GM23338 (cell line): Measurements from ENCODE around the gene KDSR. TPM values are rescaled to one million over a fixed set of nuclear protein-coding genes. Genes with fewer than 3 reads are reported as not detected.

ENCODE experiments used
- ATAC-seq: fragments of 200-7000 bp; cut with Tn5 transposase; 3 replicates; pipeline ENCODE4 v1.9.1; 2020
- DNase-seq: peaks from one replicate; pipeline ENCODE4 v3.0.0-alpha.2; 2015; ENCODE audit warnings: low spot score
- H2AFZ ChIP-seq: fragments of 200-600 bp; sonication (generic); 2 replicates; pipeline ENCODE4 v1.8.0; 2016; ENCODE audit warnings: antibody characterized with exemption, mild to moderate bottlenecking, moderate library complexity
- H3F3A ChIP-seq: fragments of 200-600 bp; sonication (generic); replicated peaks from 2 replicates; pipeline ENCODE4 v1.8.0; 2017; ENCODE audit warnings: antibody characterized with exemption, mixed run types, low read depth
- H3K27ac ChIP-seq: fragments of 200-600 bp; sonication (generic); 2 replicates; pipeline ENCODE4 v1.6.1; 2016; ENCODE audit warnings: low read depth
- H3K27me3 ChIP-seq: fragments of 200-600 bp; sonication (generic); 2 replicates; pipeline ENCODE4 v1.8.0; 2016; ENCODE audit warnings: mild to moderate bottlenecking, mixed run types, moderate library complexity; ENCODE audit not compliant: insufficient read depth
- H3K36me3 ChIP-seq: fragments of 200-600 bp; sonication (generic); 2 replicates; pipeline ENCODE4 v1.8.0; 2016; ENCODE audit warnings: mild to moderate bottlenecking; ENCODE audit not compliant: insufficient read depth
- H3K4me1 ChIP-seq: fragments of 200-600 bp; sonication (generic); 2 replicates; pipeline ENCODE4 v1.8.0; 2016; ENCODE audit warnings: mild to moderate bottlenecking, moderate library complexity; ENCODE audit not compliant: insufficient read depth
- H3K4me2 ChIP-seq: fragments of 200-600 bp; sonication (generic); 2 replicates; pipeline ENCODE4 v1.7.1; 2017; ENCODE audit warnings: mixed run types
- H3K4me3 ChIP-seq: fragments of 200-600 bp; sonication (generic); 2 replicates; pipeline ENCODE4 v1.6.1; 2016; ENCODE audit warnings: mixed run types
- H3K79me2 ChIP-seq: fragments of 200-600 bp; sonication (generic); replicated peaks from 2 replicates; pipeline ENCODE4 v1.8.0; 2017; ENCODE audit warnings: mild to moderate bottlenecking; ENCODE audit not compliant: insufficient read depth
- H3K9me2 ChIP-seq: fragments of 200-600 bp; sonication (generic); 2 replicates; pipeline ENCODE4 v1.8.0; 2017; ENCODE audit not compliant: insufficient read depth
- H4K20me1 ChIP-seq: fragments of 200-600 bp; sonication (generic); replicated peaks from 2 replicates; pipeline ENCODE4 v1.8.0; 2017; ENCODE audit warnings: mild to moderate bottlenecking; ENCODE audit not compliant: insufficient read depth
- H3K27ac Mint-ChIP-seq: 2 replicates; pipeline ENCODE4 v1.8.0; 2020; ENCODE audit warnings: inconsistent platforms, mild to moderate bottlenecking, moderate library complexity, mixed read lengths
- H3K27me3 Mint-ChIP-seq: 3 replicates; pipeline ENCODE4 v1.8.0; 2022; ENCODE audit warnings: low read depth, mild to moderate bottlenecking, moderate library complexity, mixed read lengths, inconsistent platforms; ENCODE audit not compliant: insufficient read depth, poor library complexity
- H3K36me3 Mint-ChIP-seq: 3 replicates; pipeline ENCODE4 v1.8.0; 2021; ENCODE audit warnings: low read depth, mild to moderate bottlenecking, inconsistent platforms, moderate library complexity, mixed read lengths
- H3K4me1 Mint-ChIP-seq: 3 replicates; pipeline ENCODE4 v1.8.0; 2020; ENCODE audit warnings: mild to moderate bottlenecking, inconsistent platforms, mixed read lengths
- H3K4me3 Mint-ChIP-seq: 3 replicates; pipeline ENCODE4 v1.8.0; 2021; ENCODE audit warnings: moderate library complexity, mild to moderate bottlenecking, inconsistent platforms, mixed read lengths
- H3K9me3 Mint-ChIP-seq: 3 replicates; pipeline ENCODE4 v1.8.0; 2020; ENCODE audit warnings: moderate library complexity, mild to moderate bottlenecking, inconsistent platforms, mixed read lengths
- CREB1 ChIP-seq: fragments of 250-450 bp; sonication (Bioruptor Pico); IDR thresholded peaks from 2 replicates; pipeline ENCODE4 v1.5.0; 2020; ENCODE audit warnings: low read depth, mild to moderate bottlenecking, moderate library complexity
- EZH2 ChIP-seq: fragments of 200-600 bp; sonication (generic); IDR thresholded peaks from one replicate; pipeline ENCODE4 v1.8.0; 2017; ENCODE audit warnings: antibody characterized with exemption, mild to moderate bottlenecking, low read depth; ENCODE audit not compliant: unreplicated experiment
- EZH2phosphoT487 ChIP-seq: fragments of 200-600 bp; sonication (generic); IDR thresholded peaks from one replicate; pipeline ENCODE4 v1.8.1; 2018; ENCODE audit warnings: antibody characterized with exemption; ENCODE audit not compliant: unreplicated experiment
- JUNB ChIP-seq: IDR thresholded peaks from one replicate; pipeline ENCODE4 v1.6.1; 2016; ENCODE audit warnings: antibody characterized with exemption; ENCODE audit not compliant: unreplicated experiment
- NANOG ChIP-seq: IDR thresholded peaks from 2 replicates; pipeline ENCODE4 v1.6.1; 2016; ENCODE audit warnings: antibody characterized with exemption, borderline replicate concordance
- POLR2AphosphoS5 ChIP-seq: IDR thresholded peaks from 2 replicates; pipeline ENCODE4 v1.6.1; 2016; ENCODE audit warnings: antibody characterized with exemption, low read depth
- STAT1 ChIP-seq: IDR thresholded peaks from one replicate; pipeline ENCODE4 v1.6.1; 2016; ENCODE audit warnings: antibody characterized with exemption; ENCODE audit not compliant: unreplicated experiment
- ZNF114 ChIP-seq: fragments of 250-450 bp; sonication (Bioruptor Pico); IDR thresholded peaks from 2 replicates; pipeline ENCODE4 v1.5.0; 2020; ENCODE audit warnings: mild to moderate bottlenecking, moderate library complexity
- ZNF331 ChIP-seq: fragments of 250-450 bp; sonication (Bioruptor Pico); IDR thresholded peaks from 2 replicates; pipeline ENCODE4 v1.5.0; 2020; ENCODE audit warnings: low read depth, mild to moderate bottlenecking, moderate library complexity
- polyA plus RNA-seq: library from polyadenylated mRNA; unstranded; fragments of >200 nt; fragmentation: Nextera tagmentation; extraction: Ambion mirVana; gene quantifications from 2 replicates; pipeline ENCODE4 v1.2.1, GENCODE V29; 2016
- total RNA-seq: library from RNA; depleted of rRNA; stranded (reverse); fragments of >200 nt; shearing (Covaris generic); gene quantifications from 2 replicates; pipeline ENCODE4 v1.2.3, GENCODE V29; 2014
- TF ChIP-seq, protein P1 (sequence below): IDR thresholded peaks from 2 replicates; pipeline ENCODE4 v1.6.1; 2016; ENCODE audit warnings: antibody characterized with exemption
- TF ChIP-seq, protein P2 (sequence below), 2 experiments: fragments of 200-600 bp in 1 of 2; sonication (generic) in 1 of 2; conservative IDR thresholded peaks; 2 replicates each; pipeline versions ENCODE4 v1.5.1 to v1.6.1; 2016 to 2017; ENCODE audit warnings: antibody characterized with exemption in 2 of 2, low read depth in 2 of 2, mild to moderate bottlenecking in 2 of 2, moderate library complexity in 1 of 2
- TF ChIP-seq, protein P3 (sequence below): IDR thresholded peaks from one replicate; pipeline ENCODE4 v1.6.1; 2018; ENCODE audit warnings: antibody characterized with exemption; ENCODE audit not compliant: unreplicated experiment

The KDSR gene
- total and polyA plus RNA-seq, 2 experiments from 2014 or later: 23.7 to 36.3 TPM

DNA sequence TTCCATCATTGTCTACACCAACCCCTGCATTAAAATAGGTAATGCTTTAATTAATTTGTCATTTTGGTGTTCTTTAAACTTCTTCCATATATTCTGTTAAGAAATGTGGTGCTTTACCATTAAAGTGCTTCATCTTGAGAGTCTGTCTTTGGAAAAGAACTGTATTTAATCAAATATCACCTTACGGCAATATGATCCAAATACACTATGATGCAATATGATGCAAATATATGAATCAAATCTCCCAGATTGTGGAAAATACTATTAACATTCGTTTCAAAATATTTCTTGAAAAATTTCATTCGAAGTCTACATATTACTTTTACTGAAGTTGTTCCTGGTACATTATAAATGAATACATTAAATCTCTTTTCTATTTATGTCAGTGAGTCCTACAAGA is 32.3 kb upstream of the KDSR start:
- peaks cover 47% of the 10 kb centered on the region for H3K36me3 ChIP-seq
- no peak overlapping the region for H3K27ac ChIP-seq
- no peak overlapping the region for H3K4me2 ChIP-seq
- Mint-ChIP-seq H3K4me3 (no peak overlapping the region), H3K27ac (no peak overlapping the region), H3K9me3 (no peaks in the 10 kb centered on the region), H3K27me3 (peaks cover 2% of the 10 kb centered on the region), H3K4me1 (no peaks in the 10 kb centered on the region), H3K36me3 (peaks cover 44% of the 10 kb centered on the region)
- no peaks in the 10 kb centered on the region for H3K4me1 ChIP-seq
- no peak overlapping the region for H2AFZ ChIP-seq
- H3K79me2 ChIP-seq: no peaks in the 10 kb centered on the region
- H3K27me3 ChIP-seq: no peaks in the 10 kb centered on the region
- no peak for TF ChIP-seq EZH2phosphoT487
- TF ChIP-seq CREB1 (CRISPR knock-in tag): no peak
- H4K20me1 ChIP-seq: no peaks in the 10 kb centered on the region
- no peak for ATAC-seq
- H3K9me2 ChIP-seq: no peaks in the 10 kb centered on the region
- H3K4me3 ChIP-seq: no peak overlapping the region
- no peaks in the 10 kb centered on the region for H3F3A ChIP-seq
- DNase-seq: no peak

DNA sequence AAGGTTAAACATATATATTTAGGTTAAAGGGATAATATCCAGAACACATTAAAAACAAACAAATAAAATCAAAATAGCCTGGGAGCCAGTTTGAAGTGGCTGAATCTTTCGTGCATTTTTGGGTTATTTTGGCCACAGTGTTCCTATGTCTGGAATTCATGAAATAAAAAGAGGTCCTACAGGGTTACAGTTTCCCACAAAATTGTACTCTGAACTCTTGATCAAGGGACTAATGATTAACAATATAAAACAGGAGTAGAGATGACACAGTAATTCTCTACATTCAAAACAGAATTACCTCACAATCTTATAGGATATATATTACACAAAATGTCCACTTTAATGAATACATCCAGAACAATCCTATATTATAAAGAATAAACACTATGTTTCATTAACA is 30.3 kb upstream of the KDSR start:
- ATAC-seq (no peak), DNase-seq (no peak)
- H3K4me1 ChIP-seq: no peaks in the 10 kb centered on the region
- Mint-ChIP-seq H3K4me1 (no peaks in the 10 kb centered on the region), H3K27ac (no peak overlapping the region), H3K27me3 (peaks cover 2% of the 10 kb centered on the region), H3K4me3 (no peak overlapping the region), H3K9me3 (no peaks in the 10 kb centered on the region), H3K36me3 (peaks cover 34% of the 10 kb centered on the region)
- H4K20me1 ChIP-seq: no peaks in the 10 kb centered on the region
- no peaks in the 10 kb centered on the region for H3K9me2 ChIP-seq
- no peak overlapping the region for H3K4me3 ChIP-seq
- H3K36me3 ChIP-seq: peaks cover 55% of the 10 kb centered on the region
- no peak overlapping the region for H2AFZ ChIP-seq
- no peaks in the 10 kb centered on the region for H3K79me2 ChIP-seq
- H3K4me2 ChIP-seq: no peak overlapping the region
- H3F3A ChIP-seq: no peaks in the 10 kb centered on the region
- no peak overlapping the region for H3K27ac ChIP-seq
- no peaks in the 10 kb centered on the region for H3K27me3 ChIP-seq
- TF ChIP-seq ZNF331 (CRISPR knock-in tag) (no peak), JUNB (no peak), CREB1 (CRISPR knock-in tag) (no peak), NANOG (no peak), EZH2phosphoT487 (no peak), POLR2AphosphoS5 (no peak), STAT1 (no peak), ZNF114 (CRISPR knock-in tag) (no peak), EZH2 (no peak)
- TF ChIP-seq, protein P1, sequence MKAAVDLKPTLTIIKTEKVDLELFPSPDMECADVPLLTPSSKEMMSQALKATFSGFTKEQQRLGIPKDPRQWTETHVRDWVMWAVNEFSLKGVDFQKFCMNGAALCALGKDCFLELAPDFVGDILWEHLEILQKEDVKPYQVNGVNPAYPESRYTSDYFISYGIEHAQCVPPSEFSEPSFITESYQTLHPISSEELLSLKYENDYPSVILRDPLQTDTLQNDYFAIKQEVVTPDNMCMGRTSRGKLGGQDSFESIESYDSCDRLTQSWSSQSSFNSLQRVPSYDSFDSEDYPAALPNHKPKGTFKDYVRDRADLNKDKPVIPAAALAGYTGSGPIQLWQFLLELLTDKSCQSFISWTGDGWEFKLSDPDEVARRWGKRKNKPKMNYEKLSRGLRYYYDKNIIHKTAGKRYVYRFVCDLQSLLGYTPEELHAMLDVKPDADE: no peak
- TF ChIP-seq, protein P2, sequence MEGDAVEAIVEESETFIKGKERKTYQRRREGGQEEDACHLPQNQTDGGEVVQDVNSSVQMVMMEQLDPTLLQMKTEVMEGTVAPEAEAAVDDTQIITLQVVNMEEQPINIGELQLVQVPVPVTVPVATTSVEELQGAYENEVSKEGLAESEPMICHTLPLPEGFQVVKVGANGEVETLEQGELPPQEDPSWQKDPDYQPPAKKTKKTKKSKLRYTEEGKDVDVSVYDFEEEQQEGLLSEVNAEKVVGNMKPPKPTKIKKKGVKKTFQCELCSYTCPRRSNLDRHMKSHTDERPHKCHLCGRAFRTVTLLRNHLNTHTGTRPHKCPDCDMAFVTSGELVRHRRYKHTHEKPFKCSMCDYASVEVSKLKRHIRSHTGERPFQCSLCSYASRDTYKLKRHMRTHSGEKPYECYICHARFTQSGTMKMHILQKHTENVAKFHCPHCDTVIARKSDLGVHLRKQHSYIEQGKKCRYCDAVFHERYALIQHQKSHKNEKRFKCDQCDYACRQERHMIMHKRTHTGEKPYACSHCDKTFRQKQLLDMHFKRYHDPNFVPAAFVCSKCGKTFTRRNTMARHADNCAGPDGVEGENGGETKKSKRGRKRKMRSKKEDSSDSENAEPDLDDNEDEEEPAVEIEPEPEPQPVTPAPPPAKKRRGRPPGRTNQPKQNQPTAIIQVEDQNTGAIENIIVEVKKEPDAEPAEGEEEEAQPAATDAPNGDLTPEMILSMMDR (conservative IDR thresholded peaks at IDR 0.05; ENCODE audit: low read depth in 2 of 2): no peak
- TF ChIP-seq, protein P3, sequence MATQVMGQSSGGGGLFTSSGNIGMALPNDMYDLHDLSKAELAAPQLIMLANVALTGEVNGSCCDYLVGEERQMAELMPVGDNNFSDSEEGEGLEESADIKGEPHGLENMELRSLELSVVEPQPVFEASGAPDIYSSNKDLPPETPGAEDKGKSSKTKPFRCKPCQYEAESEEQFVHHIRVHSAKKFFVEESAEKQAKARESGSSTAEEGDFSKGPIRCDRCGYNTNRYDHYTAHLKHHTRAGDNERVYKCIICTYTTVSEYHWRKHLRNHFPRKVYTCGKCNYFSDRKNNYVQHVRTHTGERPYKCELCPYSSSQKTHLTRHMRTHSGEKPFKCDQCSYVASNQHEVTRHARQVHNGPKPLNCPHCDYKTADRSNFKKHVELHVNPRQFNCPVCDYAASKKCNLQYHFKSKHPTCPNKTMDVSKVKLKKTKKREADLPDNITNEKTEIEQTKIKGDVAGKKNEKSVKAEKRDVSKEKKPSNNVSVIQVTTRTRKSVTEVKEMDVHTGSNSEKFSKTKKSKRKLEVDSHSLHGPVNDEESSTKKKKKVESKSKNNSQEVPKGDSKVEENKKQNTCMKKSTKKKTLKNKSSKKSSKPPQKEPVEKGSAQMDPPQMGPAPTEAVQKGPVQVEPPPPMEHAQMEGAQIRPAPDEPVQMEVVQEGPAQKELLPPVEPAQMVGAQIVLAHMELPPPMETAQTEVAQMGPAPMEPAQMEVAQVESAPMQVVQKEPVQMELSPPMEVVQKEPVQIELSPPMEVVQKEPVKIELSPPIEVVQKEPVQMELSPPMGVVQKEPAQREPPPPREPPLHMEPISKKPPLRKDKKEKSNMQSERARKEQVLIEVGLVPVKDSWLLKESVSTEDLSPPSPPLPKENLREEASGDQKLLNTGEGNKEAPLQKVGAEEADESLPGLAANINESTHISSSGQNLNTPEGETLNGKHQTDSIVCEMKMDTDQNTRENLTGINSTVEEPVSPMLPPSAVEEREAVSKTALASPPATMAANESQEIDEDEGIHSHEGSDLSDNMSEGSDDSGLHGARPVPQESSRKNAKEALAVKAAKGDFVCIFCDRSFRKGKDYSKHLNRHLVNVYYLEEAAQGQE: no peak
